Chondrocyte (in vitro differentiated cells): Measurements from ENCODE around the gene DOK3. TPM values are rescaled to one million over a fixed set of nuclear protein-coding genes. Genes with fewer than 3 reads are reported as not detected.

Source experiments
- DNase-seq: peaks from one replicate; pipeline ENCODE4 v3.0.0; 2021; ENCODE audit warnings: mixed read lengths, low spot score
- H3K27ac Mint-ChIP-seq: one replicate; pipeline ENCODE4 v1.8.0; 2021; ENCODE audit warnings: mild to moderate bottlenecking, moderate library complexity, mixed read lengths; ENCODE audit not compliant: unreplicated experiment
- H3K27me3 Mint-ChIP-seq: 2 replicates; pipeline ENCODE4 v1.8.0; 2021; ENCODE audit warnings: low read depth, mixed read lengths
- H3K36me3 Mint-ChIP-seq: 2 replicates; pipeline ENCODE4 v1.8.0; 2021; ENCODE audit warnings: low read depth, mixed read lengths
- H3K4me1 Mint-ChIP-seq: 2 replicates; pipeline ENCODE4 v1.8.0; 2021; ENCODE audit warnings: low read depth, mild to moderate bottlenecking, mixed read lengths
- H3K4me3 Mint-ChIP-seq: one replicate; pipeline ENCODE4 v1.8.0; 2021; ENCODE audit warnings: mild to moderate bottlenecking, moderate library complexity, mixed read lengths; ENCODE audit not compliant: unreplicated experiment
- H3K9me3 Mint-ChIP-seq: 2 replicates; pipeline ENCODE4 v1.8.0; 2021; ENCODE audit warnings: low read depth, mixed read lengths
- CTCF ChIP-seq: fragments of 200-600 bp; sonication (generic); IDR thresholded peaks from 2 replicates; pipeline ENCODE4 v1.5.0; 2021; ENCODE audit warnings: antibody characterized with exemption, mild to moderate bottlenecking, moderate library complexity
- total RNA-seq: library from RNA; stranded (reverse); gene quantifications from 3 replicates; pipeline ENCODE4 v1.2.1, GENCODE V29; 2021

Gene DOK3
- total RNA-seq, 1 donor from 2014 or later = 7.5 TPM

- peaks cover 2% of the 10 kb centered on the region for H3K36me3 Mint-ChIP-seq
Observed at GRCh38 chr5:177501874-177502678, 7.5 kb downstream of the DOK3 start.

GRCh38 chr5:177500685-177501522, 8.7 kb downstream of the DOK3 start:
- no peak overlapping the region for H3K4me3 Mint-ChIP-seq

More at GRCh38 chr5:177501874-177502678, 7.5 kb downstream of the DOK3 start:
- no peak for DNase-seq
- H3K4me1 Mint-ChIP-seq = peaks cover 31% of the 10 kb centered on the region
- H3K27ac Mint-ChIP-seq = no peak overlapping the region
- no peak for TF ChIP-seq CTCF
- no peaks in the 10 kb centered on the region for H3K27me3 Mint-ChIP-seq
- no peaks in the 10 kb centered on the region for H3K9me3 Mint-ChIP-seq
- no peak overlapping the region for H3K4me3 Mint-ChIP-seq

GRCh38 chr5:177499842-177500241, 9.8 kb downstream of the DOK3 start:
- no peak overlapping the region for H3K4me3 Mint-ChIP-seq
- peak overlapping the region; percentile 86 for H3K27ac Mint-ChIP-seq
- peaks cover 40% of the 10 kb centered on the region for H3K4me1 Mint-ChIP-seq
- no peaks in the 10 kb centered on the region for H3K36me3 Mint-ChIP-seq
- no peaks in the 10 kb centered on the region for H3K9me3 Mint-ChIP-seq
- H3K27me3 Mint-ChIP-seq = no peaks in the 10 kb centered on the region
- TF ChIP-seq CTCF = no peak
- no peak for DNase-seq

More at GRCh38 chr5:177500685-177501522, 8.7 kb downstream of the DOK3 start:
- Mint-ChIP-seq H3K4me1 (peaks cover 33% of the 10 kb centered on the region), H3K27me3 (no peaks in the 10 kb centered on the region), H3K9me3 (no peaks in the 10 kb centered on the region), H3K36me3 (no peaks in the 10 kb centered on the region), H3K27ac (peak overlapping the region; percentile 86)
- TF ChIP-seq CTCF = peak; percentile 99
- DNase-seq = no peak

- Mint-ChIP-seq H3K4me3 (peak overlapping the region; percentile 89), H3K27ac (peak overlapping the region; percentile 95), H3K27me3 (no peaks in the 10 kb centered on the region), H3K36me3 (peaks cover 2% of the 10 kb centered on the region), H3K4me1 (peaks cover 56% of the 10 kb centered on the region), H3K9me3 (no peaks in the 10 kb centered on the region)
- no peak for DNase-seq
- TF ChIP-seq CTCF = no peak
Observed at GRCh38 chr5:177498013-177498787, 11.4 kb downstream of the DOK3 start.
